Lower leg skin (tissue), 3 donors: ENCODE results near the gene NUCKS1.

ENCODE experiments used
- CTCF ChIP-seq, 3 donors: fragments of 450-650 bp; IDR thresholded peaks; one replicate each; pipeline ENCODE4 v1.5.1; 2016; ENCODE audit warnings: antibody characterized with exemption in 3 of 3, mild to moderate bottlenecking in 3 of 3, moderate library complexity in 2 of 3
- POLR2A ChIP-seq, 2 donors: fragments of 450-650 bp; IDR thresholded peaks; one replicate each; pipeline ENCODE4 v1.6.1; 2016 to 2017; ENCODE audit warnings: antibody characterized with exemption in 2 of 2, mild to moderate bottlenecking in 1 of 2, moderate library complexity in 1 of 2

GRCh38 chr1:205772607-205773032 is 22.6 kb upstream of the NUCKS1 start:
- no peak for TF ChIP-seq CTCF (IDR thresholded peaks at IDR 0.05)
- no peak for TF ChIP-seq POLR2A (IDR thresholded peaks at IDR 0.05)
